ENCODE data around the gene ZBTB46.

Gene ZBTB46

GRCh38 chr20:63815615-63816253 is 15.3 kb downstream of the ZBTB46 start:
- no peak for TF ChIP-seq CTCF (IDR thresholded peaks at IDR 0.05; ENCODE audit: low read depth, low read length)
- no peak for DNase-seq (ENCODE audit: extremely low read depth, low read depth)

GRCh38 chr20:63814891-63815614 is 16.0 kb downstream of the ZBTB46 start:
- no peak for DNase-seq (ENCODE audit: extremely low read depth, low read depth)
- TF ChIP-seq CTCF (IDR thresholded peaks at IDR 0.05; ENCODE audit: low read depth, low read length): no peak

- DNase-seq (ENCODE audit: extremely low read depth, low read depth): no peak
- no peak for TF ChIP-seq CTCF (IDR thresholded peaks at IDR 0.05; ENCODE audit: low read depth, low read length)
Observed at GRCh38 chr20:63811491-63811875, 19.6 kb downstream of the ZBTB46 start.

- TF ChIP-seq CTCF (IDR thresholded peaks at IDR 0.05; ENCODE audit: low read depth, low read length): no peak
- DNase-seq (ENCODE audit: extremely low read depth, low read depth): no peak
Observed at GRCh38 chr20:63810730-63811490, 20.2 kb downstream of the ZBTB46 start.

GRCh38 chr20:63809856-63810255 is 21.2 kb downstream of the ZBTB46 start:
- no peak for TF ChIP-seq CTCF (IDR thresholded peaks at IDR 0.05; ENCODE audit: low read depth, low read length)

GRCh38 chr20:63808964-63809674 is 21.9 kb downstream of the ZBTB46 start:
- TF ChIP-seq CTCF (IDR thresholded peaks at IDR 0.05; ENCODE audit: low read depth, low read length): no peak
- DNase-seq (ENCODE audit: extremely low read depth, low read depth): no peak

More at GRCh38 chr20:63809856-63810255, 21.2 kb downstream of the ZBTB46 start:
- no peak for DNase-seq (ENCODE audit: extremely low read depth, low read depth)

All from AG09319 (cell line).